ENCODE results near the gene ALK. TPM values are rescaled to one million over a fixed set of nuclear protein-coding genes. Genes with fewer than 3 reads are reported as not detected.

The ALK gene
- total and polyA plus RNA-seq, 2 donors: 0.19 to 0.21 TPM

GRCh38 chr2:29892585-29893259 is 28.7 kb downstream of the ALK start:
- Histone ChIP-seq H3K27ac (ENCODE audit: low read depth in 1 of 2, low read length in 1 of 2) (no peak overlapping the region), H3K9me3 (ENCODE audit: control insufficient read depth in 2 of 2, insufficient read depth in 1 of 2, low read length in 1 of 2) (no peaks in the 10 kb centered on the region), H3K27me3 (ENCODE audit: control insufficient read depth in 2 of 2, insufficient read depth in 1 of 2, low read length in 1 of 2) (no peaks in the 10 kb centered on the region), H3K4me1 (ENCODE audit: control insufficient read depth in 2 of 2, insufficient read depth in 2 of 2, low read length in 2 of 2) (no peaks in the 10 kb centered on the region), H3K36me3 (ENCODE audit: control insufficient read depth in 2 of 2, insufficient read depth in 2 of 2, low read length in 1 of 2) (no peaks in the 10 kb centered on the region), H3K4me3 (ENCODE audit: low read length in 2 of 2) (no peak overlapping the region)
- WGBS: 64% methylated on average over 5 of the region's 5 CpGs
- no peak for DNase-seq (ENCODE audit: low read depth in 6 of 9, low spot score in 9 of 9)

GRCh38 chr2:29881089-29881730 is 40.2 kb downstream of the ALK start:
- H3K27ac ChIP-seq (ENCODE audit: low read depth in 1 of 2, low read length in 1 of 2): no peak overlapping the region
- H3K27me3 ChIP-seq (ENCODE audit: control insufficient read depth in 2 of 2, insufficient read depth in 1 of 2, low read length in 1 of 2): no peaks in the 10 kb centered on the region
- H3K4me3 ChIP-seq (ENCODE audit: low read length in 2 of 2): no peak overlapping the region
- no peaks in the 10 kb centered on the region for H3K9me3 ChIP-seq (ENCODE audit: control insufficient read depth in 2 of 2, insufficient read depth in 1 of 2, low read length in 1 of 2)
- WGBS: 94% methylated on average over 6 of the region's 6 CpGs
- no peaks in the 10 kb centered on the region for H3K36me3 ChIP-seq (ENCODE audit: control insufficient read depth in 2 of 2, insufficient read depth in 2 of 2, low read length in 1 of 2)
- H3K4me1 ChIP-seq (ENCODE audit: control insufficient read depth in 2 of 2, insufficient read depth in 2 of 2, low read length in 2 of 2): no peaks in the 10 kb centered on the region
- DNase-seq (ENCODE audit: low read depth in 6 of 9, low spot score in 9 of 9): no peak

GRCh38 chr2:29880084-29880483 is 41.3 kb downstream of the ALK start:
- 58% methylated on average over 1 of the region's 1 CpG for WGBS
- Histone ChIP-seq H3K4me3 (ENCODE audit: low read length in 2 of 2) (no peak overlapping the region), H3K27ac (ENCODE audit: low read depth in 1 of 2, low read length in 1 of 2) (no peak overlapping the region), H3K36me3 (ENCODE audit: control insufficient read depth in 2 of 2, insufficient read depth in 2 of 2, low read length in 1 of 2) (no peaks in the 10 kb centered on the region), H3K27me3 (ENCODE audit: control insufficient read depth in 2 of 2, insufficient read depth in 1 of 2, low read length in 1 of 2) (no peaks in the 10 kb centered on the region), H3K9me3 (ENCODE audit: control insufficient read depth in 2 of 2, insufficient read depth in 1 of 2, low read length in 1 of 2) (no peaks in the 10 kb centered on the region), H3K4me1 (ENCODE audit: control insufficient read depth in 2 of 2, insufficient read depth in 2 of 2, low read length in 2 of 2) (no peaks in the 10 kb centered on the region)
- no peak for DNase-seq (ENCODE audit: low read depth in 6 of 9, low spot score in 9 of 9)

- Histone ChIP-seq H3K36me3 (ENCODE audit: control insufficient read depth in 2 of 2, insufficient read depth in 2 of 2, low read length in 1 of 2) (no peaks in the 10 kb centered on the region), H3K9me3 (ENCODE audit: control insufficient read depth in 2 of 2, insufficient read depth in 1 of 2, low read length in 1 of 2) (no peaks in the 10 kb centered on the region), H3K4me3 (ENCODE audit: low read length in 2 of 2) (no peak overlapping the region), H3K27ac (ENCODE audit: low read depth in 1 of 2, low read length in 1 of 2) (no peak overlapping the region), H3K4me1 (ENCODE audit: control insufficient read depth in 2 of 2, insufficient read depth in 2 of 2, low read length in 2 of 2) (no peaks in the 10 kb centered on the region), H3K27me3 (ENCODE audit: control insufficient read depth in 2 of 2, insufficient read depth in 1 of 2, low read length in 1 of 2) (no peaks in the 10 kb centered on the region)
- WGBS: 38% methylated on average over 2 of the region's 2 CpGs
- no peak for DNase-seq (ENCODE audit: low read depth in 6 of 9, low spot score in 9 of 9)
These were observed 41.9 kb downstream of the ALK start for GRCh38 chr2:29879456-29879855.

GRCh38 chr2:29878898-29879297 is 42.5 kb downstream of the ALK start:
- no peaks in the 10 kb centered on the region for H3K36me3 ChIP-seq (ENCODE audit: control insufficient read depth in 2 of 2, insufficient read depth in 2 of 2, low read length in 1 of 2)
- no peak for DNase-seq (ENCODE audit: low read depth in 6 of 9, low spot score in 9 of 9)
- H3K4me1 ChIP-seq (ENCODE audit: control insufficient read depth in 2 of 2, insufficient read depth in 2 of 2, low read length in 2 of 2): no peaks in the 10 kb centered on the region
- no peaks in the 10 kb centered on the region for H3K27me3 ChIP-seq (ENCODE audit: control insufficient read depth in 2 of 2, insufficient read depth in 1 of 2, low read length in 1 of 2)
- no peaks in the 10 kb centered on the region for H3K9me3 ChIP-seq (ENCODE audit: control insufficient read depth in 2 of 2, insufficient read depth in 1 of 2, low read length in 1 of 2)
- no peak overlapping the region for H3K4me3 ChIP-seq (ENCODE audit: low read length in 2 of 2)
- no peak overlapping the region for H3K27ac ChIP-seq (ENCODE audit: low read depth in 1 of 2, low read length in 1 of 2)
- 74% methylated on average over 3 of the region's 3 CpGs for WGBS

- H3K4me3 ChIP-seq (ENCODE audit: low read length in 2 of 2): no peak overlapping the region
- no peak overlapping the region for H3K27ac ChIP-seq (ENCODE audit: low read depth in 1 of 2, low read length in 1 of 2)
- H3K9me3 ChIP-seq (ENCODE audit: control insufficient read depth in 2 of 2, insufficient read depth in 1 of 2, low read length in 1 of 2): no peaks in the 10 kb centered on the region
- 98% methylated on average over 4 of the region's 4 CpGs for WGBS
- no peaks in the 10 kb centered on the region for H3K4me1 ChIP-seq (ENCODE audit: control insufficient read depth in 2 of 2, insufficient read depth in 2 of 2, low read length in 2 of 2)
- no peaks in the 10 kb centered on the region for H3K36me3 ChIP-seq (ENCODE audit: control insufficient read depth in 2 of 2, insufficient read depth in 2 of 2, low read length in 1 of 2)
- DNase-seq (ENCODE audit: low read depth in 6 of 9, low spot score in 9 of 9): no peak
- no peaks in the 10 kb centered on the region for H3K27me3 ChIP-seq (ENCODE audit: control insufficient read depth in 2 of 2, insufficient read depth in 1 of 2, low read length in 1 of 2)
These were observed 45.0 kb downstream of the ALK start for GRCh38 chr2:29876374-29876773.

GRCh38 chr2:29874745-29875144 is 46.6 kb downstream of the ALK start:
- Histone ChIP-seq H3K9me3 (ENCODE audit: control insufficient read depth in 2 of 2, insufficient read depth in 1 of 2, low read length in 1 of 2) (no peaks in the 10 kb centered on the region), H3K4me3 (ENCODE audit: low read length in 2 of 2) (no peak overlapping the region), H3K27ac (ENCODE audit: low read depth in 1 of 2, low read length in 1 of 2) (no peak overlapping the region), H3K36me3 (ENCODE audit: control insufficient read depth in 2 of 2, insufficient read depth in 2 of 2, low read length in 1 of 2) (no peaks in the 10 kb centered on the region), H3K27me3 (ENCODE audit: control insufficient read depth in 2 of 2, insufficient read depth in 1 of 2, low read length in 1 of 2) (no peaks in the 10 kb centered on the region), H3K4me1 (ENCODE audit: control insufficient read depth in 2 of 2, insufficient read depth in 2 of 2, low read length in 2 of 2) (no peaks in the 10 kb centered on the region)
- WGBS: 95% methylated on average over 2 of the region's 2 CpGs
- DNase-seq (ENCODE audit: low read depth in 6 of 9, low spot score in 9 of 9): no peak

- 80% methylated on average over 1 of the region's 1 CpG for WGBS
- no peaks in the 10 kb centered on the region for H3K9me3 ChIP-seq (ENCODE audit: control insufficient read depth in 2 of 2, insufficient read depth in 1 of 2, low read length in 1 of 2)
- DNase-seq (ENCODE audit: low read depth in 6 of 9, low spot score in 9 of 9): no peak
- H3K36me3 ChIP-seq (ENCODE audit: control insufficient read depth in 2 of 2, insufficient read depth in 2 of 2, low read length in 1 of 2): no peaks in the 10 kb centered on the region
- H3K27ac ChIP-seq (ENCODE audit: low read depth in 1 of 2, low read length in 1 of 2): no peak overlapping the region
- H3K4me3 ChIP-seq (ENCODE audit: low read length in 2 of 2): no peak overlapping the region
- H3K27me3 ChIP-seq (ENCODE audit: control insufficient read depth in 2 of 2, insufficient read depth in 1 of 2, low read length in 1 of 2): no peaks in the 10 kb centered on the region
- H3K4me1 ChIP-seq (ENCODE audit: control insufficient read depth in 2 of 2, insufficient read depth in 2 of 2, low read length in 2 of 2): no peaks in the 10 kb centered on the region
These were observed 48.5 kb downstream of the ALK start for GRCh38 chr2:29872870-29873269.

- H3K27ac ChIP-seq (ENCODE audit: low read depth in 1 of 2, low read length in 1 of 2): no peak overlapping the region
- H3K9me3 ChIP-seq (ENCODE audit: control insufficient read depth in 2 of 2, insufficient read depth in 1 of 2, low read length in 1 of 2): no peaks in the 10 kb centered on the region
- no peaks in the 10 kb centered on the region for H3K27me3 ChIP-seq (ENCODE audit: control insufficient read depth in 2 of 2, insufficient read depth in 1 of 2, low read length in 1 of 2)
- WGBS: 97% methylated on average over 2 of the region's 2 CpGs
- no peak for DNase-seq (ENCODE audit: low read depth in 6 of 9, low spot score in 9 of 9)
- H3K36me3 ChIP-seq (ENCODE audit: control insufficient read depth in 2 of 2, insufficient read depth in 2 of 2, low read length in 1 of 2): no peaks in the 10 kb centered on the region
- H3K4me1 ChIP-seq (ENCODE audit: control insufficient read depth in 2 of 2, insufficient read depth in 2 of 2, low read length in 2 of 2): no peaks in the 10 kb centered on the region
- H3K4me3 ChIP-seq (ENCODE audit: low read length in 2 of 2): no peak overlapping the region
These were observed 49.8 kb downstream of the ALK start for GRCh38 chr2:29871541-29871940.
